SKM-1 treated with dmso at 0.1 percent for 144 hours (cell line): ENCODE measurements around the gene C1orf53.

ENCODE experiments used
- DNase-seq: peaks from one replicate; lab custom pipeline; 2025; ENCODE audit not compliant: unreplicated experiment; lab: John Stamatoyannopoulos, UW

Gene C1orf53

GRCh38 chr1:197907846-197908616 is 5.6 kb downstream of the C1orf53 start:
- DNase-seq, result no peak

GRCh38 chr1:197908716-197909220 is 6.3 kb downstream of the C1orf53 start:
- DNase-seq, result no peak

- DNase-seq, result no peak
These were observed 7.0 kb downstream of the C1orf53 start for GRCh38 chr1:197909384-197909783.

GRCh38 chr1:197910120-197910991 is 7.9 kb downstream of the C1orf53 start:
- no peak for DNase-seq

GRCh38 chr1:197911111-197911856 is 8.9 kb downstream of the C1orf53 start:
- DNase-seq, result no peak

- DNase-seq, result no peak
These were observed 9.6 kb downstream of the C1orf53 start for GRCh38 chr1:197911857-197912696.

- DNase-seq, result no peak
These were observed 10.5 kb downstream of the C1orf53 start for GRCh38 chr1:197912739-197913494.

- no peak for DNase-seq
These were observed 11.3 kb downstream of the C1orf53 start for GRCh38 chr1:197913495-197914276.

GRCh38 chr1:197914510-197914909 is 12.1 kb downstream of the C1orf53 start:
- DNase-seq, result no peak

GRCh38 chr1:197915260-197915861 is 12.9 kb downstream of the C1orf53 start:
- DNase-seq, result no peak

GRCh38 chr1:197915862-197916499 is 13.6 kb downstream of the C1orf53 start:
- peak; percentile 17 for DNase-seq

- DNase-seq, result no peak
These were observed 14.1 kb downstream of the C1orf53 start for GRCh38 chr1:197916500-197916983.

GRCh38 chr1:197917805-197918651 is 15.6 kb downstream of the C1orf53 start:
- DNase-seq, result no peak

GRCh38 chr1:197918807-197919345 is 16.4 kb downstream of the C1orf53 start:
- DNase-seq, result no peak

- no peak for DNase-seq
These were observed 17.1 kb downstream of the C1orf53 start for GRCh38 chr1:197919346-197920066.

- DNase-seq, result no peak
These were observed 17.6 kb downstream of the C1orf53 start for GRCh38 chr1:197920067-197920396.
